Activated CD4-positive, CD25-positive, alpha-beta regulatory T cell treated with anti-CD3 and anti-CD28 coated beads, Interleukin-2, amount 50 U/mL, for 72 hours (primary cell): Measurements from ENCODE around the gene PHLDB3.
"Not testable (repeated sequence)": the region's sequence is repeated elsewhere in the genome, so short reads cannot be mapped to it uniquely, and the experiment has no call there.

ENCODE experiments used
- DNase-seq: peaks from one replicate; pipeline ENCODE4 v3.0.0; 2021

PHLDB3 gene

GRCh38 chr19:43466793-43467192 lies 37.8 kb downstream of the PHLDB3 start:
- no peak for DNase-seq

GRCh38 chr19:43465468-43466120 lies 39.0 kb downstream of the PHLDB3 start, which contains the start of gene LYPD3:
Gene LYPD3 (minus strand): TSS chr19:43465608. CDS start chr19:43465571, 37 bp downstream.
- DNase-seq, result no peak

- DNase-seq, result peak; percentile 79
These were observed 40.3 kb downstream of the PHLDB3 start for GRCh38 chr19:43464134-43464775.

GRCh38 chr19:43463381-43464133 lies 41.0 kb downstream of the PHLDB3 start:
- peak; percentile 98 for DNase-seq

- DNase-seq, result no peak
These were observed 41.7 kb downstream of the PHLDB3 start for GRCh38 chr19:43462785-43463380.

- no peak for DNase-seq
These were observed 42.2 kb downstream of the PHLDB3 start for GRCh38 chr19:43462383-43462782.

GRCh38 chr19:43461303-43461702 lies 43.2 kb downstream of the PHLDB3 start:
- DNase-seq, result no peak

GRCh38 chr19:43460362-43461016 lies 44.1 kb downstream of the PHLDB3 start:
- DNase-seq, result no peak

GRCh38 chr19:43457809-43458208 lies 46.7 kb downstream of the PHLDB3 start:
- no peak for DNase-seq

GRCh38 chr19:43455321-43456113 lies 49.0 kb downstream of the PHLDB3 start:
- DNase-seq, result no peak

- DNase-seq, result no peak
These were observed 50.5 kb downstream of the PHLDB3 start for GRCh38 chr19:43454031-43454430.

GRCh38 chr19:43452582-43452981 lies 52.0 kb downstream of the PHLDB3 start:
- DNase-seq, result no peak

- DNase-seq, result no peak
These were observed 54.0 kb downstream of the PHLDB3 start for GRCh38 chr19:43450545-43450997.

GRCh38 chr19:43447655-43448054 lies 56.9 kb downstream of the PHLDB3 start:
- no peak for DNase-seq

- DNase-seq, result peak; percentile 76
These were observed 57.6 kb downstream of the PHLDB3 start for GRCh38 chr19:43446746-43447489.

- no peak for DNase-seq
These were observed 59.1 kb downstream of the PHLDB3 start for GRCh38 chr19:43445426-43445825.

GRCh38 chr19:43444531-43445287 lies 59.8 kb downstream of the PHLDB3 start:
- no peak for DNase-seq

- DNase-seq, result not testable (repeated sequence)
These were observed 60.5 kb downstream of the PHLDB3 start for GRCh38 chr19:43444091-43444490.

GRCh38 chr19:43441716-43442115 lies 62.8 kb downstream of the PHLDB3 start:
- DNase-seq, result no peak

- DNase-seq, result no peak
These were observed 64.9 kb downstream of the PHLDB3 start for GRCh38 chr19:43439709-43440063.
